HepG2 (cell line): ENCODE measurements around the gene AGFG1. TPM values are rescaled to one million over a fixed set of nuclear protein-coding genes. Genes with fewer than 3 reads are reported as not detected.

Experiments used
- ATAC-seq: fragments of 200-7000 bp; cut with Tn5 transposase; 3 replicates; pipeline ENCODE4 v1.9.1; 2020; ENCODE audit warnings: mild to moderate bottlenecking, moderate library complexity
- BruUV-seq: library from RNA; stranded (reverse); fragments of 400-500 nt; replicated peaks from 2 replicates; lab custom pipeline; 2021; lab: Mats Ljungman, UMichigan
- CTCF ChIA-PET: fragments of 300-600 bp; formaldehyde crosslinking; extraction: SDS; loops from one replicate; lab custom pipeline; 2021; ENCODE audit warnings: low total read pairs, inconsistent platforms, low intra/inter-chr PET ratio; lab: Yijun Ruan, JAX
- POLR2A ChIA-PET: fragments of 350-600 bp; sonication (Branson Sonifier 250); formaldehyde crosslinking; loops from one replicate; lab custom pipeline; 2020; ENCODE audit warnings: antibody characterized with exemption, inconsistent platforms; lab: Yijun Ruan, JAX
- DNase-seq: peaks from one replicate; pipeline ENCODE4 v3.0.0-alpha.2; 2015; ENCODE audit warnings: low spot score
- FAIRE-seq: peaks from 3 replicates; lab custom pipeline; 2011; peaks lifted over from hg19 to GRCh38; lab: Jason Lieb, UNC
- H2AFZ ChIP-seq: one replicate; pipeline ENCODE4 v1.6.1; 2011; ENCODE audit warnings: low read length, inconsistent platforms
- H3K27ac ChIP-seq: fragments of 300-600 bp; 3 replicates; pipeline ENCODE4 v1.8.0; 2011; ENCODE audit warnings: mixed run types, mild to moderate bottlenecking, mixed read lengths, low read length, inconsistent platforms; ENCODE audit not compliant: insufficient read depth; ENCODE audit errors: extremely low read length
- H3K27me3 ChIP-seq, 2 experiments: fragments of 200-600 bp in 1 of 2; 2 replicates in 1 of 2; 3 replicates in 1 of 2; pipeline versions ENCODE4 v1.6.0 to v1.8.0; 2011; ENCODE audit warnings: low read length in 2 of 2, mild to moderate bottlenecking in 2 of 2, moderate library complexity in 2 of 2, inconsistent platforms in 1 of 2; ENCODE audit not compliant: insufficient read depth in 2 of 2, control insufficient read depth in 1 of 2
- H3K36me3 ChIP-seq, 2 experiments: fragments of 200-600 bp in 1 of 2; replicated peaks in 1 of 2; 2 replicates in 1 of 2; 3 replicates in 1 of 2; pipeline versions ENCODE4 v1.5.1 to v1.8.0; 2011; ENCODE audit warnings: low read length in 2 of 2, inconsistent platforms in 1 of 2; ENCODE audit not compliant: insufficient read depth in 2 of 2, control insufficient read depth in 1 of 2
- H3K4me1 ChIP-seq: 2 replicates; pipeline ENCODE4 v1.5.1; 2012; ENCODE audit warnings: low read length, inconsistent platforms; ENCODE audit not compliant: insufficient read depth
- H3K4me2 ChIP-seq: 2 replicates; pipeline ENCODE4 v1.6.0; 2011; ENCODE audit warnings: low read depth, low read length, inconsistent platforms
- H3K4me3 ChIP-seq, 3 experiments: fragments of 200-600 bp in 1 of 3; sonication (generic), shearing (Covaris generic) in 1 of 3; replicated peaks in 1 of 3; 2 replicates each; pipeline ENCODE4 v1.5.1; 2011 to 2016; ENCODE audit warnings: low read length in 3 of 3, inconsistent platforms in 2 of 3, low read depth in 2 of 3, mild to moderate bottlenecking in 2 of 3, control low read depth in 1 of 3, mixed read lengths in 1 of 3; ENCODE audit not compliant: insufficient read depth in 1 of 3
- H3K79me2 ChIP-seq: one replicate; pipeline ENCODE4 v1.6.1; 2011; ENCODE audit warnings: low read length, inconsistent platforms; ENCODE audit not compliant: insufficient read depth
- H3K9ac ChIP-seq: 2 replicates; pipeline ENCODE4 v1.6.0; 2011; ENCODE audit warnings: mild to moderate bottlenecking, low read depth, low read length, inconsistent platforms; ENCODE audit not compliant: insufficient read depth
- H3K9me3 ChIP-seq: 2 replicates; pipeline ENCODE4 v1.5.1; 2012; ENCODE audit warnings: mild to moderate bottlenecking, low read length
- H4K20me1 ChIP-seq: 2 replicates; pipeline ENCODE4 v1.6.0; 2011; ENCODE audit warnings: inconsistent platforms, mild to moderate bottlenecking, low read length, moderate library complexity; ENCODE audit not compliant: insufficient read depth
- MIER2 ChIP-seq: IDR thresholded peaks from 2 replicates; pipeline ENCODE4 v1.6.1; 2016; ENCODE audit warnings: missing biosample characterization, missing genetic modification reagents
- SIX1 ChIP-seq: sonication (generic); formaldehyde crosslinking; IDR thresholded peaks from 2 replicates; pipeline ENCODE4 v1.4.0; 2020; ENCODE audit warnings: missing genetic modification reagents, borderline replicate concordance
- ZFP36 ChIP-seq: fragments of 150-350 bp; IDR thresholded peaks from 2 replicates; pipeline ENCODE4 v1.6.1; 2018; ENCODE audit warnings: borderline replicate concordance, low read length, low read depth; ENCODE audit not compliant: partially characterized antibody
- ZNF484 ChIP-seq: sonication (generic); formaldehyde crosslinking; IDR thresholded peaks from 2 replicates; pipeline ENCODE4 v1.5.1; 2020; ENCODE audit warnings: mild to moderate bottlenecking, low read depth, missing genetic modification reagents, borderline replicate concordance
- ZNF577 ChIP-seq: sonication (generic); formaldehyde crosslinking; IDR thresholded peaks from 2 replicates; pipeline ENCODE4 v1.4.0; 2020; ENCODE audit warnings: mild to moderate bottlenecking, low read depth, missing genetic modification reagents, borderline replicate concordance
- ZNF605 ChIP-seq: sonication (generic); formaldehyde crosslinking; IDR thresholded peaks from 2 replicates; pipeline ENCODE4 v1.8.0; 2022; ENCODE audit warnings: mild to moderate bottlenecking, missing genetic modification reagents
- ZNF777 ChIP-seq: sonication (generic); formaldehyde crosslinking; IDR thresholded peaks from 2 replicates; pipeline ENCODE4 v1.4.0; 2020; ENCODE audit warnings: missing genetic modification reagents
- WGBS: methylation state at CpG from one replicate; pipeline ENCODE4 v1.1.6; 2017; ENCODE audit warnings: low lambda C conversion rate; 5-methylcytosine and 5-hydroxymethylcytosine counted together
- in situ Hi-C: cut with HindIII; loops from 2 replicates; pipeline ENCODE4 v1.10.0; 2017; ENCODE audit warnings: low pct_unique_long_range_greater_than_20kb; ENCODE audit not compliant: extremely low pct_ligation_motif_present
- intact Hi-C: fragments of 100-400 bp; cut with micrococcal nuclease; formaldehyde crosslinking; loops from one replicate; pipeline ENCODE4 v1.10.0; 2022; ENCODE audit not compliant: unreplicated experiment
- polyA plus RNA-seq, 8 experiments: library from polyadenylated mRNA; depleted of rRNA in 3 of 8; stranded (reverse) in 7 of 8; unstranded in 1 of 8; fragments of >200 nt; fragmentation: Illumina TruSeq in 4 of 8; extraction: Trizol in 4 of 8; gene quantifications; 2 replicates each; pipeline versions ENCODE4 v1.2.1 to v1.2.3, GENCODE V29; 2011 to 2016; ENCODE audit warnings: low read depth in 4 of 8, missing spikeins in 1 of 8, mixed read lengths in 1 of 8; ENCODE audit not compliant: insufficient read depth in 1 of 8
- total RNA-seq, 5 experiments: library from RNA; depleted of rRNA; stranded (reverse); fragments of >200 nt; fragmentation: Illumina TruSeq; extraction: Trizol; gene quantifications; 2 replicates each; pipeline ENCODE4 v1.2.3, GENCODE V29; 2016; ENCODE audit warnings: low read depth in 1 of 5
- TF ChIP-seq, protein P1 (sequence below): IDR thresholded peaks from 2 replicates; pipeline ENCODE4 v1.6.1; 2012; ENCODE audit warnings: low read length, improper control_type of control experiment
- TF ChIP-seq, protein P2 (sequence below): sonication (generic); formaldehyde crosslinking; IDR thresholded peaks from 2 replicates; pipeline ENCODE4 v1.5.0; 2020; ENCODE audit warnings: mild to moderate bottlenecking, missing genetic modification reagents
- TF ChIP-seq, protein P3 (sequence below): sonication (generic); formaldehyde crosslinking; IDR thresholded peaks from 2 replicates; pipeline ENCODE4 v1.4.0; 2020; ENCODE audit warnings: missing genetic modification reagents, borderline replicate concordance
- TF ChIP-seq, protein P4 (sequence below): conservative IDR thresholded peaks from 2 replicates; pipeline ENCODE4 v1.6.1; 2018; ENCODE audit warnings: missing genetic modification reagents

The AGFG1 gene
- total and polyA plus RNA-seq, 2 of the 13 experiments (the other 11 are each of a cell fraction or from before 2014, with no cell fraction given): 145 to 168 TPM

DNA sequence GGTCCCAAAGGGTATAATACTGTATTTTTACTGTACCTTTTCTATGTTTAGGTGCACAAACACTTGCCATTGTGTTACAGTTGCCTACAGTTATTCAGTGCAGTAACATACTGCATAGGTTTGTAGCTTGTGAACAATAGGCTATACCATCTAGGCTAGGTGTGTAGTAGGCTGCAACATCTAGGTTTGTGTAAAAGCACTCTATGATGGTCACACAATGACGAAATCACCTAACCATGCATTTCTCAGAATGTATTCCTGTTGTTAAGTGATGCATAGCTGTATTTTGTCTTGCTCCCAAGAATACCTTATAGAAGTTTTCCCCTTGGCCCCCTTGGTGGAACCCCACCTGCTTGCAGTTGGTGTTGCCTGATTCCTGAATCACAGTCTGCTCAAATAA, 29.3 kb upstream of the AGFG1 start (continued):
- TF ChIP-seq, protein P1, sequence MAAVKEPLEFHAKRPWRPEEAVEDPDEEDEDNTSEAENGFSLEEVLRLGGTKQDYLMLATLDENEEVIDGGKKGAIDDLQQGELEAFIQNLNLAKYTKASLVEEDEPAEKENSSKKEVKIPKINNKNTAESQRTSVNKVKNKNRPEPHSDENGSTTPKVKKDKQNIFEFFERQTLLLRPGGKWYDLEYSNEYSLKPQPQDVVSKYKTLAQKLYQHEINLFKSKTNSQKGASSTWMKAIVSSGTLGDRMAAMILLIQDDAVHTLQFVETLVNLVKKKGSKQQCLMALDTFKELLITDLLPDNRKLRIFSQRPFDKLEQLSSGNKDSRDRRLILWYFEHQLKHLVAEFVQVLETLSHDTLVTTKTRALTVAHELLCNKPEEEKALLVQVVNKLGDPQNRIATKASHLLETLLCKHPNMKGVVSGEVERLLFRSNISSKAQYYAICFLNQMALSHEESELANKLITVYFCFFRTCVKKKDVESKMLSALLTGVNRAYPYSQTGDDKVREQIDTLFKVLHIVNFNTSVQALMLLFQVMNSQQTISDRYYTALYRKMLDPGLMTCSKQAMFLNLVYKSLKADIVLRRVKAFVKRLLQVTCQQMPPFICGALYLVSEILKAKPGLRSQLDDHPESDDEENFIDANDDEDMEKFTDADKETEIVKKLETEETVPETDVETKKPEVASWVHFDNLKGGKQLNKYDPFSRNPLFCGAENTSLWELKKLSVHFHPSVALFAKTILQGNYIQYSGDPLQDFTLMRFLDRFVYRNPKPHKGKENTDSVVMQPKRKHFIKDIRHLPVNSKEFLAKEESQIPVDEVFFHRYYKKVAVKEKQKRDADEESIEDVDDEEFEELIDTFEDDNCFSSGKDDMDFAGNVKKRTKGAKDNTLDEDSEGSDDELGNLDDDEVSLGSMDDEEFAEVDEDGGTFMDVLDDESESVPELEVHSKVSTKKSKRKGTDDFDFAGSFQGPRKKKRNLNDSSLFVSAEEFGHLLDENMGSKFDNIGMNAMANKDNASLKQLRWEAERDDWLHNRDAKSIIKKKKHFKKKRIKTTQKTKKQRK: no peak
- TF ChIP-seq ZNF777 (CRISPR knock-in tag) (no peak), ZNF605 (CRISPR knock-in tag) (no peak)
- TF ChIP-seq, protein P2, sequence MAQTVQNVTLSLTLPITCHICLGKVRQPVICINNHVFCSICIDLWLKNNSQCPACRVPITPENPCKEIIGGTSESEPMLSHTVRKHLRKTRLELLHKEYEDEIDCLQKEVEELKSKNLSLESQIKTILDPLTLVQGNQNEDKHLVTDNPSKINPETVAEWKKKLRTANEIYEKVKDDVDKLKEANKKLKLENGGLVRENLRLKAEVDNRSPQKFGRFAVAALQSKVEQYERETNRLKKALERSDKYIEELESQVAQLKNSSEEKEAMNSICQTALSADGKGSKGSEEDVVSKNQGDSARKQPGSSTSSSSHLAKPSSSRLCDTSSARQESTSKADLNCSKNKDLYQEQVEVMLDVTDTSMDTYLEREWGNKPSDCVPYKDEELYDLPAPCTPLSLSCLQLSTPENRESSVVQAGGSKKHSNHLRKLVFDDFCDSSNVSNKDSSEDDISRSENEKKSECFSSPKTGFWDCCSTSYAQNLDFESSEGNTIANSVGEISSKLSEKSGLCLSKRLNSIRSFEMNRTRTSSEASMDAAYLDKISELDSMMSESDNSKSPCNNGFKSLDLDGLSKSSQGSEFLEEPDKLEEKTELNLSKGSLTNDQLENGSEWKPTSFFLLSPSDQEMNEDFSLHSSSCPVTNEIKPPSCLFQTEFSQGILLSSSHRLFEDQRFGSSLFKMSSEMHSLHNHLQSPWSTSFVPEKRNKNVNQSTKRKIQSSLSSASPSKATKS (CRISPR knock-in tag): no peak

DNA sequence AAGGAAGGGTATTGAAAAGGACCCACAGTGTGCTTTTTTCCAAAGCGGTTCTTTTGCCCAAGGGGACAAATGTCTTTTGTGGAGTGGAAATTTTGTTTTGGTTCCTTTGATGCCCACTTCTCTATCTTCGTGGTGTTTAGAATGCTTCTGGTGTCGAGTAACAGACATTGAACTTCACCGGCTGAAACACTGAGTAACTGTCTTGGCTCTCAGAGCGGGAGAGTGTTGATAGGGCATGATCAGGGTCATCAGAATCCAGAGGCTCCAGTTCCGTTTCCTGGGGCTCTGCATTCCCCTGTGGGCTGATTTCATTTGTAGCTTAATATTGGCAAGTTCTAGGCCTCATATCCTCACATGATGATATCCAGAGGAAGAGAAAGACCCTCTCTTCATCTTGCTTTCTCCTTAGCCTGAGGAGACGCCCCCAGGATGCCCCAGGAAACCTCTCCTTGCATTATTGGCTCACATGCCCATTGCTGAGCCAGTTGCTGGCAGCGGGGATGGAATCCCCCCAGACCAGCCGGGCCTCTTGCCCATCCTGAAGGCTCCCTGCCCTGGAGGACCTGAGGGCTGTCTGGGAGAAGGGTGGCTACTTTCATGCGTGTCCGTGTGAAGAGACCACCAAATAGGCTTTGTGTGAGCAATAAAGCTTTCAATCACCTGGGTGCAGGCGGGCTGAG, 27.9 kb upstream of the AGFG1 start:
- H3K4me3 ChIP-seq: no peak overlapping the region
- in situ Hi-C loops (no loop called here), intact Hi-C loops (no loop called here)
- no peaks in the 10 kb centered on the region for H3K27me3 ChIP-seq
- DNase-seq: no peak
- 82% methylated on average over 12 of the region's 12 CpGs for WGBS
- ChIA-PET POLR2A (no interaction called here), CTCF (no interaction called here)
- H3K9me3 ChIP-seq: no peaks in the 10 kb centered on the region
- H2AFZ ChIP-seq: no peak overlapping the region
- no peak for TF ChIP-seq ZFP36
- TF ChIP-seq, protein P3, sequence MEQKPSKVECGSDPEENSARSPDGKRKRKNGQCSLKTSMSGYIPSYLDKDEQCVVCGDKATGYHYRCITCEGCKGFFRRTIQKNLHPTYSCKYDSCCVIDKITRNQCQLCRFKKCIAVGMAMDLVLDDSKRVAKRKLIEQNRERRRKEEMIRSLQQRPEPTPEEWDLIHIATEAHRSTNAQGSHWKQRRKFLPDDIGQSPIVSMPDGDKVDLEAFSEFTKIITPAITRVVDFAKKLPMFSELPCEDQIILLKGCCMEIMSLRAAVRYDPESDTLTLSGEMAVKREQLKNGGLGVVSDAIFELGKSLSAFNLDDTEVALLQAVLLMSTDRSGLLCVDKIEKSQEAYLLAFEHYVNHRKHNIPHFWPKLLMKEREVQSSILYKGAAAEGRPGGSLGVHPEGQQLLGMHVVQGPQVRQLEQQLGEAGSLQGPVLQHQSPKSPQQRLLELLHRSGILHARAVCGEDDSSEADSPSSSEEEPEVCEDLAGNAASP (CRISPR knock-in tag): no peak
- TF ChIP-seq, protein P4, sequence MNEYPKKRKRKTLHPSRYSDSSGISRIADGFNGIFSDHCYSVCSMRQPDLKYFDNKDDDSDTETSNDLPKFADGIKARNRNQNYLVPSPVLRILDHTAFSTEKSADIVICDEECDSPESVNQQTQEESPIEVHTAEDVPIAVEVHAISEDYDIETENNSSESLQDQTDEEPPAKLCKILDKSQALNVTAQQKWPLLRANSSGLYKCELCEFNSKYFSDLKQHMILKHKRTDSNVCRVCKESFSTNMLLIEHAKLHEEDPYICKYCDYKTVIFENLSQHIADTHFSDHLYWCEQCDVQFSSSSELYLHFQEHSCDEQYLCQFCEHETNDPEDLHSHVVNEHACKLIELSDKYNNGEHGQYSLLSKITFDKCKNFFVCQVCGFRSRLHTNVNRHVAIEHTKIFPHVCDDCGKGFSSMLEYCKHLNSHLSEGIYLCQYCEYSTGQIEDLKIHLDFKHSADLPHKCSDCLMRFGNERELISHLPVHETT: no peak
- no peak for TF ChIP-seq ZNF484 (CRISPR knock-in tag)
- TF ChIP-seq SIX1 (CRISPR knock-in tag): peak; percentile 47; the same call in 1 of the 2 replicates
- no peak for TF ChIP-seq ZNF577 (CRISPR knock-in tag)
- TF ChIP-seq MIER2: no peak
- no TSS peak for BruUV-seq
- no peaks in the 10 kb centered on the region for H4K20me1 ChIP-seq
- H3K4me2 ChIP-seq: no peak overlapping the region
- H3K79me2 ChIP-seq: no peaks in the 10 kb centered on the region
- H3K9ac ChIP-seq: no peak overlapping the region
- peak; percentile 35 for ATAC-seq
- H3K4me1 ChIP-seq: peaks cover 26% of the 10 kb centered on the region
- H3K36me3 ChIP-seq: no peaks in the 10 kb centered on the region
- FAIRE-seq: no peak
- H3K27ac ChIP-seq: no peak overlapping the region
